GM20000 (cell line): ENCODE results near the gene BCL2A1.

Experiments
- DNase-seq: peaks from one replicate; pipeline ENCODE4 v3.0.0; 2012; ENCODE audit warnings: low spot score
- CTCF ChIP-seq: IDR thresholded peaks from 2 replicates; pipeline ENCODE4 v1.5.1; 2012; ENCODE audit warnings: mild to moderate bottlenecking, control low read depth; ENCODE audit errors: extremely low read depth, missing control alignments

BCL2A1 gene

DNA sequence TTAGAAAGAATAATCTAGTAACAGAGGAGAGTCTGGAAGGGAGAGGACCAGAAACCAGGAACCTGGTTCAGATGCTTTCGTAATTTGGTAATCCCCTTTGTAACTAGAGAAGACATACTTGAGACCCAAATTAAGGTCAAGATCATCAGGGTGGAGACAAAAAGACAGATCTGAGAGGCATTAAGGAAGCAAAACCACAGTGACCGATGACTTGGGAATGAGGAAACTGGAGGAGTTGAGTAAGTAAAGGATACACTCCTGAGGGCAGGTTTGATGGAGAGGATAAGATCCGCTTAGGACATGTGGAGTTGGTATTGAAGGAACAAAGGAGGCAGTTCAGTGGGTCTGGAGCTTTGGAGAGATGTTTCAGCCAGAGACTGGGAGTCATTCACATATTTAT, 23.6 kb upstream of the BCL2A1 start:
- DNase-seq: no peak
- no peak for TF ChIP-seq CTCF

- DNase-seq: no peak
- no peak for TF ChIP-seq CTCF
These were observed 20.8 kb upstream of the BCL2A1 start for GRCh38 chr15:79991826-79992225.

- no peak for TF ChIP-seq CTCF
These were observed 20.0 kb upstream of the BCL2A1 start for GRCh38 chr15:79990997-79991334.

GRCh38 chr15:79990280-79990996, 19.4 kb upstream of the BCL2A1 start:
- no peak for DNase-seq
- TF ChIP-seq CTCF: no peak

More at GRCh38 chr15:79990997-79991334, 20.0 kb upstream of the BCL2A1 start:
- DNase-seq: no peak

- no peak for TF ChIP-seq CTCF
- no peak for DNase-seq
These were observed 18.7 kb upstream of the BCL2A1 start for GRCh38 chr15:79989682-79990081.

DNA sequence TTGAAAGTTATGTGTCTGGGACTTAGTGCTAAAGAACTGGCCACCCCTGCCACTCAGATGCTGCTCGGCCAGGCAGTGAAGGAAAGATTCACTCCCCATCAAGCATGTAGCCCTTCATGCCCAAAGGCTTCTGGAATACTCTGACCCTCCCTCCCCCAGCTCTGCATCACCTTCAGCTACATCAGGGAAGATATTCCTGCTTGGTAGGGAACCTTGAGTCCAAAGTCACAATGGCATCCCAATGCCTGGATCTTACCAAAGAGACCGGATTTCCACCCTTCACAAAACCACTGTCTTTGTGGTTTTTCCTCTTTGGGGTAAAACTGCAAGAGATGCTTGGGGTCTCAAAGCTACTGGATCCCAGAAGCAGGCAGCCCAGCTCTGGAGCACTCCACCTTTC, 18.2 kb upstream of the BCL2A1 start:
- no peak for DNase-seq
- TF ChIP-seq CTCF: no peak

GRCh38 chr15:79988448-79989117, 17.6 kb upstream of the BCL2A1 start:
- TF ChIP-seq CTCF: no peak
- DNase-seq: no peak
